Astrocyte (in vitro differentiated cells and primary cell): ENCODE data around the gene HOXC6. TPM values are rescaled to one million over a fixed set of nuclear protein-coding genes. Genes with fewer than 3 reads are reported as not detected.

Experiments used
- DNase-seq: peaks from one replicate; pipeline ENCODE4 v3.0.0-alpha.2; 2010; ENCODE audit warnings: low read depth
- FAIRE-seq: peaks from 2 replicates; lab custom pipeline; 2011; peaks lifted over from hg19 to GRCh38; lab: Jason Lieb, UNC
- H2AFZ ChIP-seq: 2 replicates; pipeline ENCODE4 v1.6.0; 2012; ENCODE audit warnings: low read depth, low read length, inconsistent platforms
- H3K27ac ChIP-seq: 2 replicates; pipeline ENCODE4 v1.5.1; 2011; ENCODE audit warnings: low read depth, low read length, inconsistent platforms
- H3K27me3 ChIP-seq: 2 replicates; pipeline ENCODE4 v1.6.0; 2011; ENCODE audit warnings: low read length, inconsistent platforms; ENCODE audit not compliant: insufficient read depth
- H3K36me3 ChIP-seq: 2 replicates; pipeline ENCODE4 v1.5.1; 2011; ENCODE audit warnings: low read length, inconsistent platforms; ENCODE audit not compliant: insufficient read depth
- H3K4me1 ChIP-seq: 2 replicates; pipeline ENCODE4 v1.5.1; 2011; ENCODE audit warnings: low read length, inconsistent platforms; ENCODE audit not compliant: insufficient read depth
- H3K4me2 ChIP-seq: 2 replicates; pipeline ENCODE4 v1.6.0; 2012; ENCODE audit warnings: low read length, inconsistent platforms
- H3K4me3 ChIP-seq: 2 replicates; pipeline ENCODE4 v1.5.1; 2011; ENCODE audit warnings: low read depth, mild to moderate bottlenecking, low read length, inconsistent platforms; ENCODE audit not compliant: insufficient read depth
- H3K79me2 ChIP-seq: 2 replicates; pipeline ENCODE4 v1.6.0; 2012; ENCODE audit warnings: mild to moderate bottlenecking, low read length, inconsistent platforms; ENCODE audit not compliant: insufficient read depth
- H3K9ac ChIP-seq: 2 replicates; pipeline ENCODE4 v1.6.0; 2012; ENCODE audit warnings: mild to moderate bottlenecking, low read length, inconsistent platforms
- H3K9me3 ChIP-seq: 2 replicates; pipeline ENCODE4 v1.5.1; 2012; ENCODE audit warnings: low read depth, mild to moderate bottlenecking, low read length, inconsistent platforms; ENCODE audit not compliant: insufficient read depth
- H4K20me1 ChIP-seq: 2 replicates; pipeline ENCODE4 v1.6.0; 2012; ENCODE audit warnings: low read length, inconsistent platforms; ENCODE audit not compliant: insufficient read depth
- H3K27ac Mint-ChIP-seq: one replicate; pipeline ENCODE4 v1.8.0; 2021; ENCODE audit warnings: mild to moderate bottlenecking, mixed read lengths; ENCODE audit not compliant: unreplicated experiment
- H3K27me3 Mint-ChIP-seq: one replicate; pipeline ENCODE4 v1.8.0; 2021; ENCODE audit warnings: low read depth, mixed read lengths; ENCODE audit not compliant: unreplicated experiment
- H3K36me3 Mint-ChIP-seq: one replicate; pipeline ENCODE4 v1.8.0; 2021; ENCODE audit warnings: low read depth, mixed read lengths; ENCODE audit not compliant: unreplicated experiment
- H3K4me1 Mint-ChIP-seq: one replicate; pipeline ENCODE4 v1.8.0; 2021; ENCODE audit warnings: low read depth, mixed read lengths; ENCODE audit not compliant: unreplicated experiment
- H3K4me3 Mint-ChIP-seq: one replicate; pipeline ENCODE4 v1.8.0; 2021; ENCODE audit warnings: mild to moderate bottlenecking, moderate library complexity, mixed read lengths; ENCODE audit not compliant: unreplicated experiment
- H3K9me3 Mint-ChIP-seq: one replicate; pipeline ENCODE4 v1.8.0; 2021; ENCODE audit warnings: mild to moderate bottlenecking, mixed read lengths; ENCODE audit not compliant: unreplicated experiment
- CTCF ChIP-seq: IDR thresholded peaks from 2 replicates; pipeline ENCODE4 v1.5.1; 2011; ENCODE audit warnings: low read depth, mild to moderate bottlenecking, inconsistent platforms, low read length, moderate library complexity; ENCODE audit not compliant: insufficient read depth
- EZH2 ChIP-seq: IDR thresholded peaks from 2 replicates; pipeline ENCODE4 v1.6.1; 2012; ENCODE audit warnings: mild to moderate bottlenecking, low read length, inconsistent platforms; ENCODE audit not compliant: insufficient read depth
- total RNA-seq: library from RNA; stranded (reverse); gene quantifications from 2 replicates; pipeline ENCODE4 v1.2.1, GENCODE V29; 2021

The HOXC6 gene
- total RNA-seq, 1 donor from 2014 or later = not detected

- no peaks in the 10 kb centered on the region for H3K36me3 ChIP-seq
- no peak for FAIRE-seq
- TF ChIP-seq EZH2 (no peak), CTCF (no peak)
- H3K9ac ChIP-seq = no peak overlapping the region
- H3K4me3 Mint-ChIP-seq = no peak overlapping the region
- no peak for DNase-seq
- no peak overlapping the region for H2AFZ ChIP-seq
- no peaks in the 10 kb centered on the region for H3K4me1 ChIP-seq
- no peak overlapping the region for H3K4me3 ChIP-seq
- H3K4me1 Mint-ChIP-seq = no peaks in the 10 kb centered on the region
- no peak overlapping the region for H3K27ac ChIP-seq
- H3K4me2 ChIP-seq = peak overlapping the region; percentile 72
- H4K20me1 ChIP-seq = no peaks in the 10 kb centered on the region
- H3K9me3 ChIP-seq = no peaks in the 10 kb centered on the region
- peaks cover 2% of the 10 kb centered on the region for H3K36me3 Mint-ChIP-seq
- H3K79me2 ChIP-seq = no peaks in the 10 kb centered on the region
- H3K27me3 Mint-ChIP-seq = peaks cover 85% of the 10 kb centered on the region
- peaks cover 86% of the 10 kb centered on the region for H3K27me3 ChIP-seq
- no peak overlapping the region for H3K27ac Mint-ChIP-seq
- peaks cover 17% of the 10 kb centered on the region for H3K9me3 Mint-ChIP-seq
Observed at GRCh38 chr12:54017027-54017788, 11.0 kb upstream of the HOXC6 start.

- Histone ChIP-seq H3K9me3 (no peaks in the 10 kb centered on the region), H4K20me1 (no peaks in the 10 kb centered on the region), H3K27me3 (peaks cover 84% of the 10 kb centered on the region), H3K79me2 (no peaks in the 10 kb centered on the region), H3K4me2 (peak overlapping the region; percentile 72), H3K4me3 (peak overlapping the region; percentile 10), H3K27ac (no peak overlapping the region), H3K4me1 (no peaks in the 10 kb centered on the region), H3K9ac (no peak overlapping the region), H2AFZ (no peak overlapping the region), H3K36me3 (no peaks in the 10 kb centered on the region)
- peaks cover 17% of the 10 kb centered on the region for H3K9me3 Mint-ChIP-seq
- TF ChIP-seq EZH2 = no peak
- no peak for TF ChIP-seq CTCF
- DNase-seq = no peak
- no peak for FAIRE-seq
- H3K4me3 Mint-ChIP-seq = no peak overlapping the region
- H3K4me1 Mint-ChIP-seq = no peaks in the 10 kb centered on the region
- no peak overlapping the region for H3K27ac Mint-ChIP-seq
- H3K36me3 Mint-ChIP-seq = peaks cover 2% of the 10 kb centered on the region
- H3K27me3 Mint-ChIP-seq = peaks cover 85% of the 10 kb centered on the region
Observed at GRCh38 chr12:54017878-54018467, 10.3 kb upstream of the HOXC6 start.
